Suprapubic skin (tissue), 3 donors: ENCODE data around the gene AUTS2.

Experiments used
- POLR2AphosphoS5 ChIP-seq, 3 donors: sonication (generic); formaldehyde crosslinking; IDR thresholded peaks; one replicate each; pipeline ENCODE4 v1.6.1; 2017; ENCODE audit warnings: antibody characterized with exemption in 3 of 3
- TF ChIP-seq, protein P1 (sequence below), 2 donors: fragments of 200-600 bp in 1 of 2; fragments of 450-650 bp in 1 of 2; sonication (generic) in 1 of 2; IDR thresholded peaks; one replicate each; pipeline ENCODE4 v1.5.1; 2016 to 2019; ENCODE audit warnings: antibody characterized with exemption in 2 of 2, mild to moderate bottlenecking in 1 of 2, moderate library complexity in 1 of 2

DNA sequence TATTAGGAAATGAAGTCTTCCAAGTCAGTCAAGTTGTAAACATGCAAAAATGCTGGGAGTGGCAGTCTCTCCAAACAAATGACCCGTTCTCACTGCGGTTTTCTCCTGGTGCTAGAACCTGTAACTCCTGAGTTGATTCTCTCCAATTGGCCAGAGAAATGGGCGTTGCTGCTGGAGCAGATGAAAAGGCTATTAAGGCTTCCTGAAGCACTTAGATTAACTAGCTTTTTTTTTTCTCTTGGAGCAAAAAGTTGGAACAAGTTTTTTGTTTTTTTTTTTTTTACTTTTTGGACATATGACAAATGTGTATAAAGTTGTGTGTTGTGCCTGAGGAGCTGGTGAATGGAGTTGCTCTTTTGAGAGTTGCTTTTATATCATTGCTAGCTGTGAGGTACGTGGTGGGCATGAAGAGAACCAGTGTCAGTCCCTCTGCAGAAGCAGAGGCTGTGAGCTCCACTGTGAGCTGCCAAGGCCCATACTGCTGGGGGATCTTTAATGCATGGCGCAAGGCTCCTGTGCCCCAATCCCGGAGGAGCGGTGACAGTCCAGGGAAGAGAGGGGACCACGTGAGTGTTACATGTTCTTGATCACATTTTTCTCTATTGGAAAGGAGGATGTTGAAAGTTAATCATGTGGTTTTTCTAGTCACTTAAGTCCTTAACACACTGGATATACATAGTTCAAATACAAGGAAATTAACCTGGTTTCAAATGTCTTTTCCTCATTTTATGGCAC is 1140.0 kb downstream of the AUTS2 start:
- no peak for TF ChIP-seq POLR2AphosphoS5 (IDR thresholded peaks at IDR 0.05)
- TF ChIP-seq, protein P1, sequence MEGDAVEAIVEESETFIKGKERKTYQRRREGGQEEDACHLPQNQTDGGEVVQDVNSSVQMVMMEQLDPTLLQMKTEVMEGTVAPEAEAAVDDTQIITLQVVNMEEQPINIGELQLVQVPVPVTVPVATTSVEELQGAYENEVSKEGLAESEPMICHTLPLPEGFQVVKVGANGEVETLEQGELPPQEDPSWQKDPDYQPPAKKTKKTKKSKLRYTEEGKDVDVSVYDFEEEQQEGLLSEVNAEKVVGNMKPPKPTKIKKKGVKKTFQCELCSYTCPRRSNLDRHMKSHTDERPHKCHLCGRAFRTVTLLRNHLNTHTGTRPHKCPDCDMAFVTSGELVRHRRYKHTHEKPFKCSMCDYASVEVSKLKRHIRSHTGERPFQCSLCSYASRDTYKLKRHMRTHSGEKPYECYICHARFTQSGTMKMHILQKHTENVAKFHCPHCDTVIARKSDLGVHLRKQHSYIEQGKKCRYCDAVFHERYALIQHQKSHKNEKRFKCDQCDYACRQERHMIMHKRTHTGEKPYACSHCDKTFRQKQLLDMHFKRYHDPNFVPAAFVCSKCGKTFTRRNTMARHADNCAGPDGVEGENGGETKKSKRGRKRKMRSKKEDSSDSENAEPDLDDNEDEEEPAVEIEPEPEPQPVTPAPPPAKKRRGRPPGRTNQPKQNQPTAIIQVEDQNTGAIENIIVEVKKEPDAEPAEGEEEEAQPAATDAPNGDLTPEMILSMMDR (IDR thresholded peaks at IDR 0.05): no peak
